GM18909 (cell line): ENCODE results near the gene MEIKIN.

ENCODE experiments used
- ATAC-seq: cut with Tn5 transposase; IDR thresholded peaks from one replicate; pipeline ENCODE4 v1.9.1; 2021; ENCODE audit warnings: mild to moderate bottlenecking; ENCODE audit not compliant: unreplicated experiment, poor library complexity

The MEIKIN gene, protein sequence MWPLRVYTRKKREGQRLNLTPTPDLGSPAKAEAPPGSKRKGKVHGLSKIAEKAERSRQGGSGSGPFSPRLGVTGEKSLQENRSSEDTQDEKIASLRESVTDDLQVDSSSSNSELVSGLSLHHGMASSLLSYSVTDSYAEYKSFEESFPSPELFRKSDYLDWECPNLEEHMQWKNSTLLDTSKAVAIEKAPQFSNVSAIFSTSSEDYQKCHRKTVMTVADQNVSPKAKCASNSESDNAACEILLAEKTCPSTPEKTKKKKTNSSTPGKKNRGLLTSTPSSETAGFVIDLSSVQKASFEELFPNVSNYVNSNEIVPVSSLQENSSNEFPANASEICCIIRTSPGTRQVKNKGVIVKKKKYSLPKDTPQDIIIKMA

DNA sequence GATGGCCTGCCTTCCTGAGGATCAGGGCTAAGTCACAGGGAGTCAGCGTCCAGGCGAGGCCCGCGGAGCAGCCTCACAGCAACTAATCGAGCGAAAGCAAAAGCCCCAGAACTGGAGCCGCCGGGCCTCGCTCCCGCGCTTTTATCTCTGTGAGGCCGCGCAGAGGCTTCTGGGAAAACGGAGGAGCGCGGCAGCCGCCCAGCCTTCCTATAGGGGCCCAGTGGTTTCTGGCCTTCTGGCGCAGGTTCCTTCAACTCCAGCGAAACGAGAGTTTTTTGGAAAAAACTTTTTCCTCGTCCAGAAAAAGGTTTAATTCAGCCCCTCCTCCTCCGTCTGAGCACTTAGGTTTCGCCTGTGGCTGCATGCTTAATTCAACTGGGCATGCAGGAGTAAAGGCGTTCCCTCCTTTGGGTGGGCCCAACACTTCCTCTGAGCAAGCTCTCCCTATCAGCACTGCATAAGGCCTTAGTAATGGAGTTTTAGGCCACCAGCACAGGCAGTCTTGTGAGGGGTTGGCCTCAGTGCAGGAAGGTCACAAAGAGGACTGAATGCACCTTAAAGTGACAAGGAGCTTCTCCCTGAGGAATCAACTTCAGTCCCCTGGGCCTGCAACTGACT is at the start of gene MEIKIN:
TSS of gene MEIKIN (minus strand) at position 113 of the 618 bp plus-strand sequence. CDS start 158 bp downstream, outside the sequence.
- ATAC-seq, result no peak

DNA sequence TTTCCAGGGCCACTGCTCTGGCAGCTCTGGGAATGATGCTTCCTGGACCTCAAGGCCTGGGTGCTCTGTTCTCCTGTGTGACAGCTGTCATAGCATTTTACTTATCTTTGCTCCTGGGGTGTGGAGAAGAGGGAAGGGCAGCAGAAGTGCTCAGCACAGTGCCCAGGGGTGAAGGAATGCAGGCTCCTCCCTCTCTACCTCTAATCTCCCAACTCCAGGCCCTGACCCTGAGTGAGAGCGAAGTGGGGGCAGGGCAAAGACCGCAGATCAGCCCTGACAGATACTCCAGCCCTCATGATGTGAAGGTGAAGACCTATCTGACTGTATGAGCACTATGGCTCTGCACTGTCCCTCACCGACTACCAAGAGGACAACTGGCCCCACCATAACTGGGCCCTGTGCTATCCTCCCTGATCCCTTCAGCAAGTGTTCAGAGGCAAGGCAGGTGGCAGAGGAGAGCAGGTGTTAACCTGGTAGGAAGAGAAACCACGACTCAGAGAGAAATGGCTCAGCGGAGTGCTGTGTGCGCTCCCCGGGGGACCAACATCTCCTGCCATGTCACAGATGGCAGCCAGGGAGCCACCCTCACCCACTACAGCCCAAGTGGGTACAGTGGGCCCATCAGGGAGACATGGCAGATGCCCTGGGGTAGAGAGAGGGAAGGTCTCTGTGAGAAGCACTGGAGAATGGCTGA is 49.2 kb upstream of the MEIKIN start:
- no peak for ATAC-seq

DNA sequence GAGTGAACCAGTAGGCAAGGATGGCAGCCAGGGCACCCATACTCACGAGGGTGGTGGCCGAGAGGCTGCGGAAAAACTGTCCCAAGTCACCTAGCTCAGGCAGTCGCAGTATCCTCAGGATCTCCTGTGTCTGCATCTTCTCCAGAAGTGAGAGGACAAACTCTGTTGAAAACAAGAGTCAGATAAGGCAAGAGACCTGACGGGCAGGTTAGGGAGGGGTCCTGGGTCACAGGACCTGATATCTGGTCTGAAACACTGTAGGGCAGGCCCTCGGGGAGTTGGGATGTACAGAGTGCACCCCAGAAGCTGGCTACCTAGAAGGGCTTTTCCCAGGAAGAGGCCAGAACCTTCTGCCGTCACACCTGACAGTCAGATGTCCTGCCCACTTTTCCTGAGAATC is 48.6 kb upstream of the MEIKIN start:
- ATAC-seq, result no peak

DNA sequence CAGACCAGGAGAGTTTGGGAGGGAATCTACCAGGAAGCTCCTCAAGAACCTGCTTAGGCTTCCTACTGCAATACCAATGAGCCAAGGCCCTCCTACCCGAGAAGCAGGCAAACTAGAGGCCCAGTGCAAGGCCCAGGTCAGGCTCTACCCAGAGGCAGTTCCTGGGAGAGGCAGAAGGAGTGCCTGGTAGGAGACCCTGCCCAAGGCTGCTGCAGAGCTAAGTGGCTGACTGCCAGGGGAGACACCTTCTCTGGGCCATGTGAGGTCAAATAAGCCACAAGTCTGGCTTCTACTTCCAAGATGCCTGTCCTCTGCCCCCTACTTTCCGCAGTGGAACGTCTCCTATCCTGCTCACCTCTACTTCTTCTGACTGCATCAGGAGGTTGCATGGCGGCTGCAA is 48.2 kb upstream of the MEIKIN start:
- ATAC-seq, result no peak

DNA sequence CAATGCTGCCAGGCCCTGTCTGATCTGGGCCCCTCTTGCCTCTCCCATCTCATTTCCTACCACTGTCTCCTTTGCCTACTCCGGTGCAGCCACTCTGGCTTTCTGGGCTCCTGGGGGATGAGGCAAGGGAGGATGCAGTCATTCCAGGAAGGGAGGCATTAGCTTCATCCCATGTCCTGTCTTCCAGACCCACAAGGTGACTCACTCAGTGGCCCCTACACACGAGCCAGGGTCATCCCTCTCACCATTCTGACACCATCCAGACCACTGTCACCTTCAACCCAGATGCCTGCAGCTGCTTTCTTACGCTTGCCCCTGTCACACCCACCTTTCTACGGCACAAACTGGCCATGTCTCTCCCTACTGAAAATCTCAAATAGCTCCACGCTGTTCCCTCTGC is 46.9 kb upstream of the MEIKIN start:
- no peak for ATAC-seq

DNA sequence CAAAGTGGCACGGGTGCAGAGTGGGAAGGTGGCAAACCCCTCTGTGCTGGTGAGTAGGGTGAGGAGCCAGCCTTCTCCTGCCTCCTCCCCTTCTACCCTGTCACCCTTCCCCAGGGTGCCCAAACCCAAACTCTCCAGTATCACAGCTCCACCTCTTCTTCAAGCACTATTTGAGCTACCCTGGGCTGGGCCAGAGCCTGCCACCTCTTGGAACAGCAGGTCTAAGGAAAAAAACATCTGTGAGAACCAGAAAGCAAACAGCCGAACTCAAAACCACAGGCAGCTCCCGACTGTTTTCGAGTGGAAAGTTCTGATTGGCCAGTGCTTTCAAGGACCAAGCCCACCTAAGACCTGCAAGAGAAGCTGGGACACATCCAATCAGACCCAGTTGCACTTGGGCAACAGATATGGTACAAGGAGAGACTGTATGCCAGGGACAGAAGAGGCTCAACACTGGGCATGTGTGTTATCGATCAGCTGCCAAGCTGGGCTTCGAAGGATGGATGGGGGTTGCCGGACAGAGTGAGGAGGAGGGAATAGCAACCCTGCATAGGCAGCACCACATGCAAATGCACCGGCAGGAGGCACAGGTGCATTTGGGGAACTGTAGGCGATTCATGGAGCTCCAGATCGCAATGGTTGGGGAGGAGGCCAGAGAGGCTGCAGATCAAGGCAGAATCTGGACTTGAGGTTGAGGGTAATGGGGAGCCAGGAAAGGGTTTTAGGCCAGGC is 46.3 kb upstream of the MEIKIN start:
- no peak for ATAC-seq

DNA sequence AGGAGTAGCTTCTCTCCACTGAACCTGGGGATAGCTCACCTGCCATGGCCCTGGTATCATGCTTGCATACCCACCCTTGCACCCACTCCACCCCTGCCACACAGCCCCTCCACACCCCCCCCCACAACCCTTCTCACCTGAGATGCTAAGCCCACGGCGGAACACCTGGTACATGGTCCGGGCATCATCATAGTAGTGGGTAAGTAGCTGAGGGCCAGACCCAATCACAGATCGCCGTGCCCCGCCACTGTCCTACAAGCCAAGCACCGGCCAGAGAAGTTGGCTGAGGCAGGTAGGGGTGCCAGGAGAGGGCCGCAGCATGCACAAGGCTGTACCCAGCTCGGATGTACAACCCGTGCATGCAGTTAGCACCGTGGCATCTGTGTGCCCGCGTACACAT is 45.3 kb upstream of the MEIKIN start:
- ATAC-seq, result no peak

DNA sequence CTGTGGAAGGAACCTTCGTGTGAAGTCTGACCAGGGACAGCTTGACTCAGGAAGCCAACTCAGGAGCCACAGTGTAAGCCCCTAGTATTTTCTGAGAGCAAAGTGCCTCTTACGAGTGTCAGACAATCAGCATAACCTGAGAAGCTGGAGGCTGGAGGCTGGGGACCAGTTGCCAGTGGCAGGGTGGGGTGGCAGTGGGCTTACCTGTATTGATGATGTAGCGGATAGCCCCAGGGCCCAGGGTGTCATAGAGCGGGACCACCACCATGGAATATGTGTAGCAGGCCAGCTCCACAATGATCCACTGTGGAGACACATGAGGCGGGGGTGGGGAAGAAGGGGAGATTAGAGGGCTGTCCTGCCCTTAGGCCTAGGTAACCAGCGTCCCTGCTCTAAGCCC is 43.1 kb upstream of the MEIKIN start:
- no peak for ATAC-seq

DNA sequence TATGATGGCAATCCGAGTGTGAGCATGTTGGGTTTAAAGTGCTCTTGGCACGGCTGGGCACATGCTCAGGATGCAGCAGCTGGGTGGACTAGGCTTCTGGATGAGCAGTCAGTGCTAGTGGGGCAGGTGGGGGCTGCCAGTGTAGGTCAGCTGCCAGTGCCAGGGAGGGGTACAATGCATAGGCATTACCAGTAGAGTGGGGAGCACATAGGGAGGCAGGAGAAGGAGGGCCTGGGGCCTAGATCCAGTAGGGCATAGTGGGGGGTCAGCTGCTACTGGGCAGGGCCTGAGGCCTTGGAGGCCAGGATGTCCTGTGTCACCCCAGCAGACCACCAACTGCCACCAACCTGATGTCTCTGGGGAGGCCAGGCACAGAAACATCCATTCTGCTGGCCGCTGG is 41.8 kb upstream of the MEIKIN start:
- ATAC-seq, result no peak

DNA sequence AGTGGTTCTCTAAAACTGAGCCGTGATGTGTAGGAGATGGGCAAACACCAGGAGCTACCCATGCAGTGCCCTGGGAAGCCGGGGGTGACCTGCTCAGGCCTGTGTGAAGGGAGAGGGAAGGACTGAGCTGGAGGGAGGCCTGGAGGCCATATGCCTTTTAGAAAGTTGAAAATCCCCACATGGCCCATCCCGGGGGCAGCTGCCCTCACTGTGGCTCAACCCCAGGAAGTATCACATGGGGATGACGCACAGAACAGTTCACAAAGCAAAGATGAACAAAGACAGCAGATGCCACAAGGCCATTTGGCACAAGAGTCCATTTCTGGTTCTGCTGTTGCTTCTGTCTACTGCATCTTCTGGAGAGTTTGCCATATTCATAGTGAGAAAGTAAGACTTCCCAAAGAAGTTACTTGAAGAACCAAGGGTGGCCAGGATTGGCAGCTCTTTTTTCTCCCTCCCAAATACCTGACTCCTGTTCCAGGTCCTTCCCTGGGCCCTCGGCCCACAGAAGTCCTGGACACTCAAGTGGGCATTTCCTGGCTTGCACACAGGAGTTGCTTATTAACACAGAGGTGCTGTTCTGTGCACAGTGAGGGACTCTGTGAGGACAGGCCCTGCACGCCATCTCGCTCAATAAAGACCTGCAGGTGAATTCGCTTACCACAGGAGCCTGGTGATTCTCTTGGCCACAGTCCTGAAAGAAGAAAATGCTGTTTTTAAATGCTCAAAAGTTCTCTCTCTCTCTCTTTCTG is 40.9 kb upstream of the MEIKIN start:
- no peak for ATAC-seq

DNA sequence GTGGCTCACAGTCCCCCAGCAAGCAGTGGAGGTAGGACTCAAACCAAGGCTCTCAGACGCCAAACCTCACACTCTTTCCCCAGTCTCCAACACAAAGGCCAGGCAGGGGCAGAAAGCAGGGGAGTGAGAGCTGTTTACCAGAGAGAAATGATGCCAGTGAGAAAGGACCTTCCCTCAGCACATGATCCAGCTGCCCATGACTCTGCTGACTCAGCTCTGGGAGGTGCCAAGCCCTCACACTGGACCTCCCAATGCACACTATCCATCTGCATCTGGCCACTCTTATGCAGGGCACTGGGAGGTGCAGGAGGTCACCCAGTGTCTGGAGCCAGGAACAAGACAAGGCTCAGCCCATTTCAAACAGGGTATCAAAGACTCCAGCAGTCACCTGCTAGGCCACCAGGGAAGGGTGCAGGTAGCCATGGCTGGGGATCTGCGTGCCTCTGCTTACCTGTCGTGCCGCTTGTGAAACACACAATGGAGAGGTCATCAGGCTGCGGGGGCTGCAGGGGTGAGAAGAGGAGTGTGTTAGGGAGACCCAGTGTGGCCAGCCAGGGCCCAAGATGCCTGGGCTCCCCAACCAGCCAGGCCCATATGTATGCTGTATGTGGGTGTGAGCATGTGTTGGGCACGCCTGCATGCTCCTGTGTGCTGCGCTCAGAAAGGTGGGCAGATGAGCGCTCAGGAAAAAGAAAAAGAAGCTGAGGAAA is 39.6 kb upstream of the MEIKIN start:
- ATAC-seq, result no peak

DNA sequence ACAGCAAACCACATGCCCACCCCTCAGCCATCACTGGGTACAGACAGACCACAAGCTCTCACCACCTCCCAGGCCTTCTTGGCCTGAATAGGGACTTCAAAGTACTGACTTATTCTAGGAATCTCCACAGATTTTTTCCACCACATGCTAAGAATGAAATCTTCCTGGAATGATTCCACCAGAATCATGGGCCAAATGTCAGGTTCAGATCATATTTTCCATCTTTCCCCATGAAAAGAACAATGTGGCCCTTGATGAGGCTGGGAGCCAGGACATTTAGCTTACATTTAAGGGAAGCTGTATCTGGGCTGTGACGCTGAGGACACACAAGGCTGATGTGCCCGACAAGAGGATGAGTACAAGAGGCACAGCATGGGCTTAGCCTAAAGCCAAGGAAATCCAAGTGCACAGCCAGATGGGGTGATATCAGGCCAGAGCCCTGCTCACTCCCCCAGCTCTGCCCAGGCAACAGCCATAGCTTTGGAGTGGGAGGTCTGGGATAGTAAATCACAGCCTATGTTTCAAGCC is 37.8 kb upstream of the MEIKIN start:
- ATAC-seq, result no peak

DNA sequence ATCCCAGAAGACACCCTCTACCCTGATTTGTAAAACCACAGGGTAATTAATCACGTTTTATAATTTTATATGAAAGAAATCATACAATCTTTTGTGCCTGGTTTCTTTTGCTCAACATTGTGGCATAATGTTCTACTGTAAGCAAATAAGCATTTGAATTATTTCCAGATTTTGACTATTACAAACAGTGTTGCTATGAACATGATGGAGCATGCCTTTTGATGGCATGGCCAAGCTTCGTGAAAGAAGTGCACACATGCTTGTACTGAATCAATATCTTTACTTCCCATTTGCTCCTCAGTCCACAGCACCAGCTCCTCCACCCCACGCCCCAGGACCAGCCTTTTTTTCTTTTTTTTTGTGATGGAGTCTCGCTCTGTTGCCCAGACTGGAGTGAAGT is 36.1 kb upstream of the MEIKIN start:
- ATAC-seq, result no peak

DNA sequence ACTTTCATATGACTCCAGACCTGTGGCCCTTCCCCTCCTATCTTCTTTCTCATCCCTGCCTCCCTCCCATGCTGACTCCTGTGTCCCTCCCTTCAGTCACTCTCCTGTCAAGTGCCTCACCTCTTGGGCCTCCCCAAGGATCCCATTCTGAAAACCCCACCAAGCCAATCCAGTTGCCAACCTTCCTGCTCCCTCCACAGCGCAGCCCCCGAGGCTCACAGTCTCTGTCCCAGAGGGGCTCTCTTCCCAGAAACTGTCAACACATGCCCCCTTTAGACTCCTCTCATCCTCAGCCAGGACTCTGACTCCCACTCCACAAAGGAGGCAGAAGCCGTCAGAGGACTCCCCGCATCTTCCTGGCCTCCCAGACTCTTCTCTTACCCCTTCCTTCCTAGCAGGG is 35.2 kb upstream of the MEIKIN start:
- no peak for ATAC-seq

DNA sequence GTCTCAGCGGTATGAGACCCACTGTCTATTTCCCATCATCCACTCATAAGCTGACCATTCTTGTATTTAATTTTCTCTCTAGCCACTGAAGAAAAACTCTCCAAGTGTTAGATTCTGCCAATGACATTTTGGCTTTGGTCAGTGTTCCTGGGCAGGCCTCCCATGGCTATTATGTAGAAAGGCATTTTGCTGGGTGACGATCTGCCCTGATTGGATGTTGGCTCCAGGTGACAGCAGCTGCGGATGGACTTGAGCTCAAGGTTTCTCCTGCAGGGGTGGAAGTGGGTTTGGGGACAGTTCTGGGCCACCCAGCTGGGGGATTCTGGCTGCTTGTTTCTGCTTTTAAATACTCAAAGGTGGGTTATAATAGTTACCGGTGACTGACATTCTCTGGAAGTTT is 34.4 kb upstream of the MEIKIN start:
- no peak for ATAC-seq

DNA sequence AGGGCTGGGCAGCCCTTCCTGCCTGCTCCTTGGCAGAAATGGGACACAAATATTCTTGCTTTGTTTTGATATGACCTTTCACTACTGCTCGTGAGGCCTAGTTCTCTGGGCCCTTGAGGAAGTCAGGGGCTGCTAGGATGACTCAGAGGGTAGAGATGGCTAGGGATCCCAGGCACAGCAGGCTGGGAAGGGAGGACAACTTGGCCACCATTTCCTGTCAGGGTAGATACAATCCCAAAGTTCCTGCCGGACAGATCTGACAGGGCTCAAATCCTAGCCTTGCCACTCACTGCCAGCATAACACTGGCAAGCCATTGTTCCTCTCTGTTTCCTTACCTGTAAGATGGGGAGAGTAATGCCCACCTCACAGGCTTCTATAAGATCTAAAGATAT is 31.7 kb upstream of the MEIKIN start:
- ATAC-seq, result no peak

DNA sequence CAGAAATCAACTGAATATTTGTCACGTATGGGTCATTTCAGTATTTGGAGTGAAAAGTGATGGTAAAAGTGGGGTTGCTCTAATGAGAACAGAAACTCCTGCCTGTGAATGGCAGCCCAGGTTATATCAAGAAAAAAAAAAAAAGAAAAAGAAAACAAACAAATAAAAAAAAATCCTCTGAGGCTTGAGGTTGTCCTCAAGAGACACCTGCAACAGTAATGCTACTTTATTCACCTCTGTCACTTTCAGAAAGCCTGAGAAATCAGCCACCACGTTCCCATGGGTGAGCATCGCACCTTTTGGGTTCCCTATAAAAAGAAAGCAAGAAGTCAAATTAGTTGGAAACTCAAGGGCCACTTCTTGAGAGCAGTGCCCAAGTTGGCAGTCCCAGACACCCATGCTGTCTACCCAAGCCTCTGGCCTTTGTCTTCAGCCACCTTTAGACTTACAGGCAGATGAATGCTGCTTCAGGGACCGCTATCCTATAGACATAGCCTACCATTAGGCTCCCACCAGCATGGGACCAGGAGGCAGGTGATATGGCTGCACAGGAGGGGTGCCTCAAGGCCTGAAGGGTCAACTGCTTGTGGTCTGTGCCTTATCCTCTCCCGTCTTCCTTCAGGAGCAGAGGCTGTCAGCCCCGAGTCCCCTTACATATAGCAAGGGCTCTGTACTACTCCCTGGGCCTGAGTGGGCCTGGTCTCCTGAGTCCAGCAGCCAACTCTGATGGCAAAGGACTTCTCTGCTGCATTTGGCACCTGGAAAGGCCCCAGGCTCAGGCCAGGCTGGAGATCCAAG is 31.1 kb upstream of the MEIKIN start:
- no peak for ATAC-seq

DNA sequence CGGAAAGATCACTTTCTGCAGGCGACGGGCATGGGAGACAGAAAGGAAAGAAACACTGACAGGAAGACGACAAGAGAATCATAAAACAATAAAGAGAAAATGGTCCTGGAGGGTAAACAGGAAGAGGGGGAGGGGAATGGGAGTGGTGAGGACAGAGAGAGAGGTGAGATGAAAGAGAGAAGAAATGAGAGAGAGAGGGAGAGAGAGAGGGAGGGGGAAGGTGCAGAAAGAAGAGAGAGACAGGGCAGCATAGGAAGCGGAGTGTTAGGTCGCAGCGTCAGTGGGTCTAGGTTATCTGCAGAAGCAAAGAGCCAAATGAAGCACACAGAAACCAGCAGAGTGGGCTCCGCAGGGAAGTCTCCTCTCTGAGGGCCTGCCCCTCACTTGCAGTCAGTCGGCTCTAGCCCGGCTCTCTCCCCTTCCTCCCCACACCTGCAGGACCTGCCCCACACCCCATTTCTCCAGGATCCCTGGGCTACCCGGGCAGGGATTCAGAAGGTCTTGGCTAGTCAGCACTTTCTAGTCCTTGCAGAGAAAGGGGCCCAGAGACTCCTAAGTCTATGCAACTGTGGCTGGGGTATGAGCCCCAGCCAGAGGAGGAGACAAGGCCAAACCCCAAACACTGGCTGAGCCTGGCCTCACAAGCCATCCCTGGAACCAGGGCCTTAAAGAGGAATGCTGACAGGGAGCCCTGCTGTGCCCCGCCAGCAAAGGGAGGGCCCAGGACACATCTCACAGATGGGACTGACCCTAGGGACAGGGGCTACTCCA is 29.7 kb upstream of the MEIKIN start:
- no peak for ATAC-seq
